Daoy (cell line): Measurements from ENCODE around the gene ANO3. TPM values are rescaled to one million over a fixed set of nuclear protein-coding genes. Genes with fewer than 3 reads are reported as not detected.

Source experiments
- DNase-seq: peaks from one replicate; pipeline ENCODE4 v3.0.0-alpha.2; 2015; ENCODE audit warnings: low read depth
- total RNA-seq: library from RNA; depleted of rRNA; stranded (reverse); fragments of >200 nt; shearing (Covaris generic); gene quantifications from 2 replicates; pipeline ENCODE4 v1.2.3, GENCODE V29; 2014; rRNA removed

The ANO3 gene
- total RNA-seq, 1 experiment from 2014 or later = not detected

GRCh38 chr11:26706181-26706580, 374.3 kb downstream of the ANO3 start:
- DNase-seq = no peak

- no peak for DNase-seq
These were observed 377.0 kb downstream of the ANO3 start for GRCh38 chr11:26708736-26709456.

- no peak for DNase-seq
These were observed 378.6 kb downstream of the ANO3 start for GRCh38 chr11:26710489-26710888.

GRCh38 chr11:26712497-26712896, 380.6 kb downstream of the ANO3 start:
- no peak for DNase-seq

Other genes with a start within 250 kb of the ANO3 start
- gene MUC15, start 240.1 kb downstream of the ANO3 start, total RNA-seq = 0.36 TPM in 1 of 2 replicates, not detected in the other